Measurements from ENCODE around the gene NMB.

NMB gene

GRCh38 chr15:84609818-84610525 lies 48.0 kb downstream of the NMB start:
- intact Hi-C loops (cut with DNase I; ENCODE audit: low total_unique reads): loop anchor here (10.0 kb wide), 1 partner anchor 105 kb away; the partner anchor contains the start of gene SEC11A
- no peak overlapping the region for H3K27ac ChIP-seq
- H3K4me1 ChIP-seq: no peaks in the 10 kb centered on the region
- H3K9me3 ChIP-seq: no peaks in the 10 kb centered on the region
- no peaks in the 10 kb centered on the region for H3K27me3 ChIP-seq
- H3K36me3 ChIP-seq: peaks cover 0 to 27% (median 3%) of the 10 kb centered on the region in 3 donors
- peak in 1 of 2 donors; percentile 7 for DNase-seq
- no peak for TF ChIP-seq CTCF (IDR thresholded peaks at IDR 0.05)
- H3K4me3 ChIP-seq: no peak overlapping the region

GRCh38 chr15:84608707-84609284 lies 49.2 kb downstream of the NMB start:
- Histone ChIP-seq H3K9me3 (no peaks in the 10 kb centered on the region), H3K4me1 (no peaks in the 10 kb centered on the region), H3K27me3 (no peaks in the 10 kb centered on the region), H3K27ac (no peak overlapping the region), H3K36me3 (peaks cover 0 to 33% (median 8%) of the 10 kb centered on the region in 3 donors), H3K4me3 (no peak overlapping the region)
- TF ChIP-seq CTCF (IDR thresholded peaks at IDR 0.05): no peak
- DNase-seq: peak in 1 of 2 donors; percentile 10
- intact Hi-C loops (cut with DNase I; ENCODE audit: low total_unique reads): loop anchor here (10.0 kb wide), 1 partner anchor 106 kb away; the partner anchor contains the start of gene SEC11A

GRCh38 chr15:84606653-84607120 lies 51.3 kb downstream of the NMB start:
- intact Hi-C loops (cut with DNase I; ENCODE audit: low total_unique reads): loop anchor here (10.0 kb wide), 1 partner anchor 108 kb away; the partner anchor contains the start of gene SEC11A
- DNase-seq: peak in 1 of 2 donors; percentile 29
- H3K36me3 ChIP-seq: peaks cover 0 to 35% (median 8%) of the 10 kb centered on the region in 3 donors
- H3K9me3 ChIP-seq: no peaks in the 10 kb centered on the region
- no peak overlapping the region for H3K4me3 ChIP-seq
- no peaks in the 10 kb centered on the region for H3K27me3 ChIP-seq
- TF ChIP-seq CTCF (IDR thresholded peaks at IDR 0.05): no peak
- peaks cover 0 to 4% (median 1%) of the 10 kb centered on the region in 4 donors for H3K4me1 ChIP-seq
- no peak overlapping the region for H3K27ac ChIP-seq

GRCh38 chr15:84605554-84605882 lies 52.5 kb downstream of the NMB start:
- no peaks in the 10 kb centered on the region for H3K27me3 ChIP-seq
- peaks cover 0 to 35% (median 8%) of the 10 kb centered on the region in 3 donors for H3K36me3 ChIP-seq
- no peak overlapping the region for H3K27ac ChIP-seq
- no peak overlapping the region for H3K4me3 ChIP-seq
- no peaks in the 10 kb centered on the region for H3K9me3 ChIP-seq
- peaks cover 0 to 9% (median 4%) of the 10 kb centered on the region in 4 donors for H3K4me1 ChIP-seq
- TF ChIP-seq CTCF (IDR thresholded peaks at IDR 0.05): no peak
- no peak for DNase-seq
- intact Hi-C loops (cut with DNase I; ENCODE audit: low total_unique reads): loop anchor here (10.0 kb wide), 1 partner anchor 109 kb away; the partner anchor contains the start of gene SEC11A
